Measurements from ENCODE around the gene LYSMD3.
"Not testable (repeated sequence)": the region's sequence is repeated elsewhere in the genome, so short reads cannot be mapped to it uniquely, and the experiment has no call there.

The LYSMD3 gene

DNA sequence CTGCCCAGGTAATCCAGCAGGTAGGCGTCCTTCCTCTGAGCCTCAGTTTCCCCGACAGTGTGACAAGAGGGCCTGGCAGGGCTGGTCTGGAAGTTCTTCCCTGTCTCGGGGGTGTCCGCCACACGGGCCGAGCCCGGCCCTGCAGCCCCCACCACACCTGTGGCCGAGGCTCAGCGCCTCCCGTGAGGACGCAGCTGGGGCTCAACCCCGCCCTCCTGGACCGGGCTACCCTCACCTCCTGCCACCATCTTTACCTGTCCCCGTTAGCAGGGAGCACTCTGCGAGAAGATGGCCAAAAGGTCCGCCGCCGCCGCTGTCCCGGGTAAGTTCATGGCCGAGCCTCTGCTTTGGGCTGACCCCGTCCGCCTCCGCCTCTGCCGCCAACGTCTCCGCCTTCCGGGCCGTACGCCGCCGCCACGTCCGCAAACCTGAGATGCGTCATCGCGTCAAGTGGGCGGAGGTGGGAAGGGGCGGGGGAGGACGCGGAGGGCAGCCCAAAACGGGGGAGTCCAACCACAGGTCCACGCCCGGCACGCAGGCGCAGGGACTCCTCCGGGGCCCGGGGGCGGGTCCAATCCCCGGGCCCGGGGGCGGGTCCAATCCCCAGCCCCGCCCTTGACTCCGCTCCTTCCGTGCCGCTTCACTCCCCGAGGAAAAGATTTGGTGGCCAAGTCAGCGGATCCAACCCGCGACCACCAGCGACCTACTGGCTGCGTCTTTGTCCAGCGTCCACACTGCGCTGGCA, at the start of gene LYSMD3:
Gene LYSMD3, minus strand, starts transcription at position 391 of the 745 bp plus-strand sequence. CDS start 4,295 bp downstream, outside the sequence.
- H3K27me3 Mint-ChIP-seq (ENCODE audit: low read depth), result peaks cover 25% of the 10 kb centered on the region
- DNase-seq (ENCODE audit: low spot score), result peak; percentile 90
- peaks cover 11% of the 10 kb centered on the region for H3K36me3 Mint-ChIP-seq (ENCODE audit: low read depth)
- no peaks in the 10 kb centered on the region for H3K9me3 Mint-ChIP-seq
- peak within 1 kb of the TSS; percentile 99 for H3K27ac Mint-ChIP-seq
- H3K4me1 Mint-ChIP-seq (ENCODE audit: low read depth), result peaks cover 21% of the 10 kb centered on the region
- peak within 1 kb of the TSS; percentile 100 for H3K4me3 Mint-ChIP-seq

DNA sequence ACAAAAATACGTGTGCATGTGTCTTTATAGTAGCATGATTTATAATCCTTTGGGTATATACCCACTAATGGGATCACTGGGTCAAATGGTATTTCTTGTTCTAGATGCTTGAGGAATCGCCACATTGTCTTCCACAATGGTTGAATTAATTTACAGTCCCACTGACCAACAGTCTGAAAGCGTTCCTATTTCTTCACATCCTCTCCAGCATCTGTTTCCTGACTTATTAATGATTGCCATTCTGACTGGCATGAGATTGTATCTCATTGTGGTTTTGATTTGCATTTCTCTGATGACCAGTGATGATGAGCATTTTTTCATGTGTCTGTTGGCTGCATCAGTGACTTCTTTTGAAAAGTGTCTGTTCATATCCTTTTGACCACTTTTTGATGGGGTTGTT, 47.2 kb upstream of the LYSMD3 start:
- not testable (repeated sequence) for H3K27ac Mint-ChIP-seq; H3K27me3 Mint-ChIP-seq (ENCODE audit: low read depth); H3K4me1 Mint-ChIP-seq (ENCODE audit: low read depth); DNase-seq (ENCODE audit: low spot score); H3K9me3 Mint-ChIP-seq; H3K36me3 Mint-ChIP-seq (ENCODE audit: low read depth); H3K4me3 Mint-ChIP-seq

DNA sequence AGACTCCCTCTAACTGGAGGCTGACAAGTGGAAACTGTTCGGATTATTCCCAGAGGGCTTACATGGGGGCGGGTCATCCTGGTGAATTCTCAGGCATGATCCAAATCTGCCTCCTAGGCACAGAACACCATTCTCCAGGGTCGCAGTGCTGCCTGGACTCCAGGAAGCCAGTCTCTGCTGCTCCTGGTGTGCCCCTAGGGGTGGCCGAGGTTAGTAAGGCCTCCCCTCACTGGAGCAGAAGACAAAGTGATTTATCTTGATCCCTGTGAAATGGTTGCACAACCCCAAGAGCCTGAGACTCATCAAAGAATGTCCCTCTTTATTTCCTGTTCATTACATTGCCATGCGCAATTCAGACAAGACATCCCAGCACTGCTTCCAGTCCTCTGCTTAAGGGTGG, 46.3 kb upstream of the LYSMD3 start:
- Mint-ChIP-seq H3K4me1 (ENCODE audit: low read depth) (no peaks in the 10 kb centered on the region), H3K4me3 (no peak overlapping the region), H3K27me3 (ENCODE audit: low read depth) (peaks cover 13% of the 10 kb centered on the region), H3K36me3 (ENCODE audit: low read depth) (no peaks in the 10 kb centered on the region), H3K27ac (no peak overlapping the region), H3K9me3 (no peaks in the 10 kb centered on the region)
- DNase-seq (ENCODE audit: low spot score), result no peak

DNA sequence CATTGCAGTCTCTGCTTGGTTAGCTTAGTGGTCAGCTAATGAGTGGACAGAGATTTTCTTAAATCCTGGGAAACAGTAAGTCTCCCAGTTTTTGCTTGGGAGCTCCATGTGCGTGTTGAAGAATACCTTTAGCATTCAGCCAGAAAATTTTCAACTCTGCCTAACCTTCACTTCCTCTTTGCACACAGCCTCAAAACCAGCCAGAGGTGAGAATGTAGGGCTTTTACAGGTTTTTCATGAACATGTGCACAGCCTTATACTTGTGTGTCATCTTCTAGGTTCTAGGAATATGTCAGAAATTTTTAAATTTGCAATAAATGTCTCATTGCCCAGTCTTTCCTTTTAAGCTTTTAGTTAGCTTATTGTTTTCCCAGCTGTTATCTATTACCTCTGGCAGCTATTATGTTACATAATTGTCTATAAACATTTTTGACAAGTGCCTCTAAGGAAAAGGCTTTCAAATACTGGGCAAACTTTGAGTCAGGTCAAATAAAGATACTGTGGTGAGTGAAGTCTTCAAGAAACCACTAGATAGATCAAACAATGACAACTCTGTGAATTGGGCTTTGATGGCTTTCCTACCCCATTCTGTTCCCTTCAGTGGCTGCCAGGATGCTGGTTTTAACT, 41.9 kb upstream of the LYSMD3 start:
- no peak overlapping the region for H3K27ac Mint-ChIP-seq
- no peaks in the 10 kb centered on the region for H3K36me3 Mint-ChIP-seq (ENCODE audit: low read depth)
- H3K4me3 Mint-ChIP-seq, result no peak overlapping the region
- peaks cover 15% of the 10 kb centered on the region for H3K27me3 Mint-ChIP-seq (ENCODE audit: low read depth)
- H3K4me1 Mint-ChIP-seq (ENCODE audit: low read depth), result no peaks in the 10 kb centered on the region
- no peak for DNase-seq (ENCODE audit: low spot score)
- H3K9me3 Mint-ChIP-seq, result no peaks in the 10 kb centered on the region

DNA sequence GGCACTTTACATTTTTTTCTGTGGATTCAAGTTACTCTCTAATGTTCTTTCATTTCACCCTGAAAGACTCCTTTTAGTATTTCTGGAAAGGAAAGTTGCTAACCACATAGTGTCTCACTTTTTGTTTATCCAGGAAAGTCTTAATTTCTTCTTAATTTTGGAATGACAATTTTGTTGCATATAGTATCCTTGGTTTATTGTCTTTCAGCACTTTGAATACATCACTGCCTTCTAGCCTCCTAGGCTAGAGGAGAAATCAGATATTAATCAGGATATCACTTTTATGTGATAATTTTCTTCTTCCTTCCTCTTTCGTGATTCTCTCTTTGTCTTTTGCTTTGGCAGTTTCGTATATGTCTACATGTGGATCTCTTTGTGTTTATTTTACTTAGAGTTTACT, 40.6 kb upstream of the LYSMD3 start:
- H3K9me3 Mint-ChIP-seq, result no peaks in the 10 kb centered on the region
- H3K27ac Mint-ChIP-seq, result no peak overlapping the region
- no peaks in the 10 kb centered on the region for H3K36me3 Mint-ChIP-seq (ENCODE audit: low read depth)
- peaks cover 15% of the 10 kb centered on the region for H3K27me3 Mint-ChIP-seq (ENCODE audit: low read depth)
- H3K4me1 Mint-ChIP-seq (ENCODE audit: low read depth), result no peaks in the 10 kb centered on the region
- DNase-seq (ENCODE audit: low spot score), result no peak
- no peak overlapping the region for H3K4me3 Mint-ChIP-seq

DNA sequence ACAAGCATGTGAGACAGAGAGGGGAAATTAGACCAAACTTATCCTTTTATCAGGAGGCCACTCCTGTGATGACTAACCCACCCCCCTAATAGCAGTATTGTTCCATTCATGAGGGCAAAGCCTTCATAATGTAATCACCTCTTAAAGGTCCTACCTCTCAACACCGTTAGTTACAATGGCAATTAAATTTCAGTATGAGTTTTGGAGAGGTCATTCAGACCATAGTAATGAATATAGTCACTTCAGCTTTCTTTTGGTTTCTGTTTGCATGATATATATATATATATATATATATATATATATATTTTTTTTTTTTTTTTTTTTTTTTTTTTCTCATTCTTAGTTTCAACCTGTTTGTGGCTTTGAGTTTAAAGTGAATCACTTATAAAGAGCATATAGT, 39.7 kb upstream of the LYSMD3 start:
- no peak overlapping the region for H3K4me3 Mint-ChIP-seq
- no peaks in the 10 kb centered on the region for H3K36me3 Mint-ChIP-seq (ENCODE audit: low read depth)
- H3K9me3 Mint-ChIP-seq, result no peaks in the 10 kb centered on the region
- peaks cover 11% of the 10 kb centered on the region for H3K27me3 Mint-ChIP-seq (ENCODE audit: low read depth)
- DNase-seq (ENCODE audit: low spot score), result no peak
- no peak overlapping the region for H3K27ac Mint-ChIP-seq
- H3K4me1 Mint-ChIP-seq (ENCODE audit: low read depth), result no peaks in the 10 kb centered on the region

DNA sequence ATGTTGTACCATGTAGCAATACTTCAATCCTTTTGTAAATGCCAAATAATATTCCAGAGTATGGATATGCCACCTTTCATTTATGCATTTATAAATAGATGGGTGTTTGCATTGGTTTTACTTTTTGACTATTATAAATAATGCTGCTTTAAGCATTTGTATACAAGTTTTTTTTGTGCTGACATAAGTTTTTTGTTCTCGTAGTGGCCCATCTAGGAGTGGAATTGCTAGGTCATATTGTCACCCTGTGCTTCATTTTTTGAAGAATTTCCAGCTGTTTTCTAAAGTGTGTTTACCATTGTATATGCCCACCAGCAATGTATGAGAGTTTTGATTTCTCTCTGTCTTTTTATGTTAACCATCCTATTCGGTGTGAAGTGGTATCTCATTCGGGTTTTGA, 36.1 kb upstream of the LYSMD3 start:
- Mint-ChIP-seq H3K9me3 (no peaks in the 10 kb centered on the region), H3K4me3 (no peak overlapping the region), H3K4me1 (ENCODE audit: low read depth) (no peaks in the 10 kb centered on the region), H3K27me3 (ENCODE audit: low read depth) (peaks cover 21% of the 10 kb centered on the region), H3K27ac (no peak overlapping the region), H3K36me3 (ENCODE audit: low read depth) (no peaks in the 10 kb centered on the region)
- DNase-seq (ENCODE audit: low spot score), result no peak

DNA sequence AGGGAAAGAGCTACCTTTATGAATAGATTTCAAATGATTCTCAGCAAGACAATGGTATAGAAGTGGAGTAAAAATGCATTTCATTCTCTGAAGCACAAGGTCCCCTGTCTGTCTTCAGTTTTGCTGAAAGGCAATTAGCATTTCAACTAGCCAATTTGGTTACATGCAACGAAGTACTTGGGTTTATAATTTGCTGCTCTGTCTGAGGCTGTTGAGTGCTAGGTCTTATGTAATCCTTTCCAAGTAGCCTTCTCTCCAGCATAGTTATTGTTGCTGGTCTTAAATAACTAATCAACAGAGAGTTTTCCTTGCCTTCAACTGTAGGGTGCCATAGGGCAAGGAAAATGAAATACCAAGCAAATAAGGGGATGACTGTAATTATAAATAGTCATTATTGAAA, 33.7 kb upstream of the LYSMD3 start:
- no peaks in the 10 kb centered on the region for H3K36me3 Mint-ChIP-seq (ENCODE audit: low read depth)
- DNase-seq (ENCODE audit: low spot score), result no peak
- H3K4me3 Mint-ChIP-seq, result no peak overlapping the region
- H3K27me3 Mint-ChIP-seq (ENCODE audit: low read depth), result peaks cover 34% of the 10 kb centered on the region
- peaks cover 6% of the 10 kb centered on the region for H3K4me1 Mint-ChIP-seq (ENCODE audit: low read depth)
- no peaks in the 10 kb centered on the region for H3K9me3 Mint-ChIP-seq
- no peak overlapping the region for H3K27ac Mint-ChIP-seq

DNA sequence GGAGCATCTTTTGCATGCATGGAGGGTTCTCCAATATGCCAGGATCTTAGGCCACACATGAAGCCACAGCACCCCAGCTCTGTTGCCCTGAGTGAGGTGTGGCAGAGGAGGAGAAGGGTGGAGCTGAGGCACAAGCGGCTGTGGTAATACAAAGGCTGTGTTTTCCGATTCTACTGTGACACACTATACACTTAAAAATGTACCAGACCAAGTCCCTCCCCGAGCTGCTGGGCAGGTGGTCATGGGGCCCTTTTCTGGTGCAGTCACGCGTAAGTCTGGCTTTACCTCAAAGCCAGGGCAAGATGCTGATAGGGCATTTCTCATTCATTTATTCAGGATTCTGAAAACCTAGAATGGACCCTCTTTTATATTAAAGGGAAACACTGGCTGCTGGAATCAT, 33.0 kb upstream of the LYSMD3 start:
- no peak overlapping the region for H3K27ac Mint-ChIP-seq
- H3K9me3 Mint-ChIP-seq, result no peaks in the 10 kb centered on the region
- H3K36me3 Mint-ChIP-seq (ENCODE audit: low read depth), result no peaks in the 10 kb centered on the region
- peaks cover 41% of the 10 kb centered on the region for H3K27me3 Mint-ChIP-seq (ENCODE audit: low read depth)
- no peak for DNase-seq (ENCODE audit: low spot score)
- H3K4me1 Mint-ChIP-seq (ENCODE audit: low read depth), result peaks cover 9% of the 10 kb centered on the region
- H3K4me3 Mint-ChIP-seq, result no peak overlapping the region

DNA sequence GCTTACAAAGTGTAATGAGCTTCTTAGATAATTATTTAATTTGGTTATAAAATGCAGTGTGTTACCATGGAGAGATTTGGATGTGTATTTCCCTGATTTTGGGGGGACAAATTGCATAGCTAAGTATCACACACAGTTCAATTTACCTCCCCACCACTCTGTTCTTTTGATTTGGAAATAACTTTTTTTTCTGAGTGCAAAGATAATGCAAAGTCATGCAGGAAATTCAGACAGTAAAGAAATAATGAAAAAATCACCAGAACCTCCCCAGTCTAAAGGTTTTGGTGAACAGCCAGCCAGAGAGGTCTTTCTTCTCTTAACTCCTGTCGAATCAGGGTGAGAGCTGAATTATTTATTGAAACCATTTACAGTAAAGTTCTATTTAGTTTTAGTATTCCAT, 32.4 kb upstream of the LYSMD3 start:
- Mint-ChIP-seq H3K4me3 (no peak overlapping the region), H3K27me3 (ENCODE audit: low read depth) (peaks cover 47% of the 10 kb centered on the region), H3K4me1 (ENCODE audit: low read depth) (peaks cover 9% of the 10 kb centered on the region), H3K9me3 (no peaks in the 10 kb centered on the region), H3K36me3 (ENCODE audit: low read depth) (no peaks in the 10 kb centered on the region), H3K27ac (no peak overlapping the region)
- DNase-seq (ENCODE audit: low spot score), result no peak

DNA sequence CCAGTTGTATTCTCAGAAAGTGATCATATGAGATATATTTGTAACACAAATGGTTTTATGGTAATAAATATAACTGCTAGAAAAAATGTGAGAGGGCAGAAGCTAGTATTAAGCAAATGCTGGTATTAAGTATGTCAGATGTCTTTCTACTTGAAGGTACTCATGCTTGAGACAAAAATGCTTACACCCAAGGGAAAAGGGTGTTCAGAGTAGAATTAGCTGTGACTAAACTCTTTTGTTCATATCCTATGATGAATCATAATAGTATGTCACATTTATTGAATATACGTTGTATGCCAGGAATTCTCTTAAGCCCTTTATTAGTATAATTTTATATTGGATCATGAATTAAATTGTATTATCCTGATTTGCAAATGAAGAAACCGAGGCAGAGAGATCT, 31.4 kb upstream of the LYSMD3 start:
- Mint-ChIP-seq H3K36me3 (ENCODE audit: low read depth) (no peaks in the 10 kb centered on the region), H3K27ac (no peak overlapping the region)

DNA sequence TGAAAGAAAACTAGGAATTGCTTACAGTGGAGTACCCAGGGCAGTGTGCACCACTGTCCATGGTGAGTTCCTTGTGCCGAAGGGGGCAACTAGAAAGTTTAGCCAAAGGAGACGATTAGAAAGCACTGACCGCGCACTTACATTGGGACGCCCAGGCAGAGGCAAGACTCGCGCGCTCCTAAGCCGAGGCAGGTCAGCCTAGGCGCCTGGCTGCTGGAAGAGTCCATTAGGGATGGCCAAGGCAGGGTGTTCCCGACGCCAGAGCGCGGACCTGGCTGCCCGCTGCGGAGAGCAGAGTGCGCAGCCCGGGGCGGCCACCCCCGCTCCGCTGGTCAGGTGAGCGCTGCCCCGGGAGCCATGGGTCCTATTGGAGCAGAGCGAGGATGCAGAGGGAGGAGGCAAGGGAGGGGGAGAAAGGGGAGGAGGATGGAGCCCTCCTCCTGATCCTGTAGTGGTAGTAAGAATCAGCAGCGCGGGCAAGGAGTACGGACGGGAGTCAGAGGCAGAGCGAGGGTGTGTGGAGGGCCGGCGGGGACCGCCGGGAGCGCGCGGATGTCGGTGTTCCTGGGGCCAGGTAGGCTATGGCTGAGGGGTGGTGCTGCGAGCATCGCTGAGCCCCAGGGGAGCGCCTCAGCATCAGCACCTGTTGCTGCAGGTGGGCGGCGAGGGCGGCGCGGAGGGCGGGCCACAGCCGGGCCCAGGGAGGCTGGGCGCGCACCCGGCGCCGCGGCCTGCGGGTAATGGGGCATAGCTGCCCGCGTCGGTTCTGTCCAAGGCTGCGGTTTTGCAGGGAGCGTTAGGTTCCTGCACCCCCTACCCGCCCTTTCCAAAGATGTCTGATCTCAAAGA, 29.2 kb upstream of the LYSMD3 start, which contains the start of gene ADGRV1:
Gene ADGRV1, plus strand, starts transcription at position 454 of the 849 bp plus-strand sequence. Its CDS starts 99 bp downstream, at position 553.
- Mint-ChIP-seq H3K36me3 (ENCODE audit: low read depth) (no peaks in the 10 kb centered on the region), H3K27ac (no peak within 1 kb of the TSS)
- DNase-seq (ENCODE audit: low spot score), result no peak

More for the DNA sequence above, 31.4 kb upstream of the LYSMD3 start:
- H3K4me3 Mint-ChIP-seq, result no peak overlapping the region
- no peaks in the 10 kb centered on the region for H3K9me3 Mint-ChIP-seq
- peaks cover 9% of the 10 kb centered on the region for H3K4me1 Mint-ChIP-seq (ENCODE audit: low read depth)
- H3K27me3 Mint-ChIP-seq (ENCODE audit: low read depth), result peaks cover 54% of the 10 kb centered on the region
- DNase-seq (ENCODE audit: low spot score), result no peak

DNA sequence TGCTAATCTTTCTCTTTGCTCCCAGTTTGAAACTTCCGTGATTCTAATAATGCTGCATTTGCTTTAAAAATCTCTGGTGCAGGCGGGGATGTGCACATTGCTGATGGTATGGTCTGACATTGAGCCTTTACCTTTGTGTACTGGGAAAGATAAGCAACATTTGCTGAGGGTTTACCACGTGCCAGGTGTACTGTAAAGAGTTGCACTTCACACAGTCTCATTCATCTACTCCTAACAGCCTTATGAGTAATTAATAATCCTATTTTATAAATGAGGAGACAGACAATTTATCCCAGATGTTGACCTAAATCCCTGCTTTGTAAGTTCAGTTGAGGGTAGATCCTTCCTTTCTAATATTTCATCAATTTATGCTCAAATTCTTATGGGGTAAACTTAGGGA, 28.5 kb upstream of the LYSMD3 start:
- Mint-ChIP-seq H3K27ac (no peak overlapping the region), H3K4me1 (ENCODE audit: low read depth) (peaks cover 9% of the 10 kb centered on the region), H3K4me3 (peak overlapping the region; percentile 61), H3K9me3 (no peaks in the 10 kb centered on the region), H3K36me3 (ENCODE audit: low read depth) (no peaks in the 10 kb centered on the region), H3K27me3 (ENCODE audit: low read depth) (peaks cover 76% of the 10 kb centered on the region)
- no peak for DNase-seq (ENCODE audit: low spot score)

More for the DNA sequence above, 29.2 kb upstream of the LYSMD3 start, which contains the start of gene ADGRV1:
- Mint-ChIP-seq H3K27me3 (ENCODE audit: low read depth) (peaks cover 73% of the 10 kb centered on the region), H3K9me3 (no peaks in the 10 kb centered on the region), H3K4me1 (ENCODE audit: low read depth) (peaks cover 9% of the 10 kb centered on the region), H3K4me3 (peak within 1 kb of the TSS; percentile 61)

DNA sequence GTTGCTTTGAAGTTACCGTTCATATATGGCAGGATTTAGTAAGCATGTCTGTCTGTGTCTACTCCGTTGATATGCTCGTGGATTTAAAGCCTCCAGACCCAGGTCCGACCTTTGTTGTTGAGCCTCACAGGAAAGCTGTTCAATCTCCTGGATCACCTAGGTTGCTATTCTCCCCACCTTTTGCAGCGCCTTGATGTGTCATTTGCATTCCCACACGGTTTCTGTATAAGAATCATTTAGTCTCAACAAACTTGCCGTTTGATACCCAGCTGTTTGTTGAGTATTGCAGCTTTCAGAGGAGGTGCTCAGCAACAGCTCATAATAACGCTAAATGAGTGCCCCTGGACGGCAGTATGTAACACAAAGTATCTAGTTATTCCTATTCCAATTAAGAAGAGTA, 28.0 kb upstream of the LYSMD3 start:
- no peaks in the 10 kb centered on the region for H3K9me3 Mint-ChIP-seq
- no peak overlapping the region for H3K27ac Mint-ChIP-seq
- no peaks in the 10 kb centered on the region for H3K36me3 Mint-ChIP-seq (ENCODE audit: low read depth)
- peaks cover 76% of the 10 kb centered on the region for H3K27me3 Mint-ChIP-seq (ENCODE audit: low read depth)
- peaks cover 9% of the 10 kb centered on the region for H3K4me1 Mint-ChIP-seq (ENCODE audit: low read depth)
- no peak for DNase-seq (ENCODE audit: low spot score)
- no peak overlapping the region for H3K4me3 Mint-ChIP-seq

Measured in T-helper 2 cell treated with Interferon-gamma antibody and Interleukin-4, amounts not matched to agents 5 μg/mL and 100 μg/mL, for 36 hours (primary cell).